ENCODE results near the gene BCL2L1.

The BCL2L1 gene

GRCh38 chr20:31746068-31746878 lies 23.6 kb upstream of the BCL2L1 start:
- TF ChIP-seq GATA2 (IDR thresholded peaks at IDR 0.05; ENCODE audit: low read depth, low read length) = no peak
- no peak for TF ChIP-seq GATA3 (IDR thresholded peaks at IDR 0.05; ENCODE audit: low read depth, low read length)

- TF ChIP-seq GATA3 (IDR thresholded peaks at IDR 0.05; ENCODE audit: low read depth, low read length) (no peak), GATA2 (IDR thresholded peaks at IDR 0.05; ENCODE audit: low read depth, low read length) (no peak)
Measured at GRCh38 chr20:31740656-31741323, 18.1 kb upstream of the BCL2L1 start.

GRCh38 chr20:31740208-31740607 lies 17.5 kb upstream of the BCL2L1 start:
- TF ChIP-seq GATA3 (IDR thresholded peaks at IDR 0.05; ENCODE audit: low read depth, low read length) (no peak), GATA2 (IDR thresholded peaks at IDR 0.05; ENCODE audit: low read depth, low read length) (no peak)

- TF ChIP-seq GATA3 (IDR thresholded peaks at IDR 0.05; ENCODE audit: low read depth, low read length) (no peak), GATA2 (IDR thresholded peaks at IDR 0.05; ENCODE audit: low read depth, low read length) (no peak)
Measured at GRCh38 chr20:31739550-31739977, 16.9 kb upstream of the BCL2L1 start.

- no peak for TF ChIP-seq GATA3 (IDR thresholded peaks at IDR 0.05; ENCODE audit: low read depth, low read length)
- no peak for TF ChIP-seq GATA2 (IDR thresholded peaks at IDR 0.05; ENCODE audit: low read depth, low read length)
Measured at GRCh38 chr20:31738729-31739549, 16.3 kb upstream of the BCL2L1 start, which contains the start of gene TPX2. TPX2 (plus strand) TSS chr20:31739290; CDS start chr20:31757477, 18,187 bp downstream.

GRCh38 chr20:31731321-31731717 lies 8.7 kb upstream of the BCL2L1 start:
- TF ChIP-seq GATA2 (IDR thresholded peaks at IDR 0.05; ENCODE audit: low read depth, low read length) = no peak
- TF ChIP-seq GATA3 (IDR thresholded peaks at IDR 0.05; ENCODE audit: low read depth, low read length) = no peak

- TF ChIP-seq GATA3 (IDR thresholded peaks at IDR 0.05; ENCODE audit: low read depth, low read length) (no peak), GATA2 (IDR thresholded peaks at IDR 0.05; ENCODE audit: low read depth, low read length) (no peak; the same call in 1 of the 2 replicates)
Measured at GRCh38 chr20:31723319-31724078, 831 bp upstream of the BCL2L1 start.

GRCh38 chr20:31723069-31723318 lies 326 bp upstream of the BCL2L1 start:
- TF ChIP-seq GATA3 (IDR thresholded peaks at IDR 0.05; ENCODE audit: low read depth, low read length) (no peak), GATA2 (IDR thresholded peaks at IDR 0.05; ENCODE audit: low read depth, low read length) (no peak)

- no peak for TF ChIP-seq GATA3 (IDR thresholded peaks at IDR 0.05; ENCODE audit: low read depth, low read length)
- TF ChIP-seq GATA2 (IDR thresholded peaks at IDR 0.05; ENCODE audit: low read depth, low read length) = no peak; the same call in 1 of the 2 replicates
Measured at GRCh38 chr20:31721408-31722256, 1.0 kb downstream of the BCL2L1 start.

GRCh38 chr20:31720486-31721407 lies 1.9 kb downstream of the BCL2L1 start:
- no peak for TF ChIP-seq GATA2 (IDR thresholded peaks at IDR 0.05; ENCODE audit: low read depth, low read length)
- no peak for TF ChIP-seq GATA3 (IDR thresholded peaks at IDR 0.05; ENCODE audit: low read depth, low read length)

GRCh38 chr20:31719644-31720485 lies 2.8 kb downstream of the BCL2L1 start:
- TF ChIP-seq GATA2 (IDR thresholded peaks at IDR 0.05; ENCODE audit: low read depth, low read length) = no peak
- TF ChIP-seq GATA3 (IDR thresholded peaks at IDR 0.05; ENCODE audit: low read depth, low read length) = no peak
